SK-N-SH treated with all-trans-retinoic acid at 6 μM for 48 hours (cell line): ENCODE results near the gene HS1BP3.

Experiments
- ATAC-seq: fragments of 200-7000 bp; cut with Tn5 transposase; 3 replicates; pipeline ENCODE4 v1.9.1; 2020; ENCODE audit warnings: mild to moderate bottlenecking, moderate library complexity
- ARNTL ChIP-seq: fragments of 450-650 bp; formaldehyde crosslinking; IDR thresholded peaks from 2 replicates; pipeline ENCODE4 v1.5.0; 2020; ENCODE audit warnings: low read depth, mild to moderate bottlenecking, moderate library complexity, borderline replicate concordance
- BACH2 ChIP-seq: fragments of 250-450 bp; sonication (Bioruptor Pico); IDR thresholded peaks from 2 replicates; pipeline ENCODE4 v1.9.0; 2021; ENCODE audit warnings: mild to moderate bottlenecking, borderline replicate concordance
- CSDC2 ChIP-seq: fragments of 250-450 bp; sonication (Bioruptor Pico); IDR thresholded peaks from 2 replicates; pipeline ENCODE4 v1.5.0; 2020; ENCODE audit warnings: mild to moderate bottlenecking, moderate library complexity
- ESRRG ChIP-seq: fragments of 250-450 bp; sonication (Bioruptor Pico); IDR thresholded peaks from 2 replicates; pipeline ENCODE4 v1.6.1; 2021; ENCODE audit warnings: mild to moderate bottlenecking
- GLIS3 ChIP-seq: fragments of 250-450 bp; sonication (Bioruptor Pico); IDR thresholded peaks from 2 replicates; pipeline ENCODE4 v1.5.0; 2020; ENCODE audit warnings: mild to moderate bottlenecking, moderate library complexity
- ISL1 ChIP-seq: fragments of 250-450 bp; sonication (Bioruptor Pico); IDR thresholded peaks from 2 replicates; pipeline ENCODE4 v2.1.2; 2022; ENCODE audit warnings: mild to moderate bottlenecking, moderate library complexity
- OSR1 ChIP-seq: fragments of 250-450 bp; sonication (Bioruptor Pico); IDR thresholded peaks from 2 replicates; pipeline ENCODE4 v1.8.0; 2022; ENCODE audit warnings: moderate library complexity, mild to moderate bottlenecking, inconsistent platforms
- PPARA ChIP-seq: fragments of 250-450 bp; sonication (Bioruptor Pico); IDR thresholded peaks from 2 replicates; pipeline ENCODE4 v1.5.0; 2020; ENCODE audit warnings: mild to moderate bottlenecking, borderline replicate concordance
- RARB ChIP-seq: fragments of 250-450 bp; sonication (Bioruptor Pico); IDR thresholded peaks from 2 replicates; pipeline ENCODE4 v1.8.0; 2021; ENCODE audit warnings: mild to moderate bottlenecking, moderate library complexity
- SNAI2 ChIP-seq: fragments of 250-450 bp; sonication (Bioruptor Pico); IDR thresholded peaks from 2 replicates; pipeline ENCODE4 v1.5.0; 2020; ENCODE audit warnings: mild to moderate bottlenecking, moderate library complexity
- TCF4 ChIP-seq: fragments of 250-450 bp; sonication (Bioruptor Pico); IDR thresholded peaks from 2 replicates; pipeline ENCODE4 v1.8.0; 2021; ENCODE audit warnings: mild to moderate bottlenecking, moderate library complexity, borderline replicate concordance
- TOX ChIP-seq: fragments of 250-450 bp; sonication (Bioruptor Pico); IDR thresholded peaks from 2 replicates; pipeline ENCODE4 v1.8.0; 2021; ENCODE audit warnings: mild to moderate bottlenecking, moderate library complexity, borderline replicate concordance
- ZC3H10 ChIP-seq: fragments of 250-450 bp; sonication (Bioruptor Pico); IDR thresholded peaks from 2 replicates; pipeline ENCODE4 v1.5.1; 2021; ENCODE audit warnings: mild to moderate bottlenecking, moderate library complexity
- ZFP3 ChIP-seq: fragments of 250-450 bp; sonication (Bioruptor Pico); IDR thresholded peaks from 2 replicates; pipeline ENCODE4 v1.5.0; 2020; ENCODE audit warnings: mild to moderate bottlenecking, moderate library complexity
- ZFP30 ChIP-seq: fragments of 450-650 bp; formaldehyde crosslinking; IDR thresholded peaks from 2 replicates; pipeline ENCODE4 v1.5.0; 2022; ENCODE audit warnings: mild to moderate bottlenecking, moderate library complexity
- ZNF565 ChIP-seq: fragments of 450-650 bp; formaldehyde crosslinking; conservative IDR thresholded peaks from 2 replicates; pipeline ENCODE4 v1.5.0; 2020; ENCODE audit warnings: low read depth, mild to moderate bottlenecking, moderate library complexity
- ZNF70 ChIP-seq: fragments of 450-650 bp; formaldehyde crosslinking; IDR thresholded peaks from 2 replicates; pipeline ENCODE4 v1.5.0; 2020; ENCODE audit warnings: mild to moderate bottlenecking, moderate library complexity
- ZNF8 ChIP-seq: fragments of 450-650 bp; formaldehyde crosslinking; IDR thresholded peaks from 2 replicates; pipeline ENCODE4 v1.5.0; 2020; ENCODE audit warnings: mild to moderate bottlenecking, moderate library complexity
- TF ChIP-seq, protein P1 (sequence below): fragments of 250-450 bp; sonication (Bioruptor Pico); IDR thresholded peaks from 2 replicates; pipeline ENCODE4 v1.8.0; 2021; ENCODE audit warnings: low read depth, mild to moderate bottlenecking, moderate library complexity, borderline replicate concordance
- TF ChIP-seq, protein P2 (sequence below): fragments of 250-450 bp; sonication (Bioruptor Pico); IDR thresholded peaks from 2 replicates; pipeline ENCODE4 v1.5.1; 2020; ENCODE audit warnings: low read depth, mild to moderate bottlenecking, moderate library complexity
- TF ChIP-seq, protein P3 (sequence below): fragments of 250-450 bp; sonication (Bioruptor Pico); IDR thresholded peaks from 2 replicates; pipeline ENCODE4 v1.5.0; 2020; ENCODE audit warnings: mild to moderate bottlenecking, moderate library complexity
- TF ChIP-seq, protein P4 (sequence below): fragments of 250-450 bp; sonication (Bioruptor Pico); IDR thresholded peaks from 2 replicates; pipeline ENCODE4 v1.5.1; 2021; ENCODE audit warnings: mild to moderate bottlenecking, moderate library complexity
- TF ChIP-seq, protein P5 (sequence below): fragments of 250-450 bp; sonication (Bioruptor Pico); IDR thresholded peaks from 2 replicates; pipeline ENCODE4 v1.8.0; 2020; ENCODE audit warnings: mild to moderate bottlenecking, moderate library complexity, borderline replicate concordance

HS1BP3 gene, protein sequence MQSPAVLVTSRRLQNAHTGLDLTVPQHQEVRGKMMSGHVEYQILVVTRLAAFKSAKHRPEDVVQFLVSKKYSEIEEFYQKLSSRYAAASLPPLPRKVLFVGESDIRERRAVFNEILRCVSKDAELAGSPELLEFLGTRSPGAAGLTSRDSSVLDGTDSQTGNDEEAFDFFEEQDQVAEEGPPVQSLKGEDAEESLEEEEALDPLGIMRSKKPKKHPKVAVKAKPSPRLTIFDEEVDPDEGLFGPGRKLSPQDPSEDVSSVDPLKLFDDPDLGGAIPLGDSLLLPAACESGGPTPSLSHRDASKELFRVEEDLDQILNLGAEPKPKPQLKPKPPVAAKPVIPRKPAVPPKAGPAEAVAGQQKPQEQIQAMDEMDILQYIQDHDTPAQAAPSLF

DNA sequence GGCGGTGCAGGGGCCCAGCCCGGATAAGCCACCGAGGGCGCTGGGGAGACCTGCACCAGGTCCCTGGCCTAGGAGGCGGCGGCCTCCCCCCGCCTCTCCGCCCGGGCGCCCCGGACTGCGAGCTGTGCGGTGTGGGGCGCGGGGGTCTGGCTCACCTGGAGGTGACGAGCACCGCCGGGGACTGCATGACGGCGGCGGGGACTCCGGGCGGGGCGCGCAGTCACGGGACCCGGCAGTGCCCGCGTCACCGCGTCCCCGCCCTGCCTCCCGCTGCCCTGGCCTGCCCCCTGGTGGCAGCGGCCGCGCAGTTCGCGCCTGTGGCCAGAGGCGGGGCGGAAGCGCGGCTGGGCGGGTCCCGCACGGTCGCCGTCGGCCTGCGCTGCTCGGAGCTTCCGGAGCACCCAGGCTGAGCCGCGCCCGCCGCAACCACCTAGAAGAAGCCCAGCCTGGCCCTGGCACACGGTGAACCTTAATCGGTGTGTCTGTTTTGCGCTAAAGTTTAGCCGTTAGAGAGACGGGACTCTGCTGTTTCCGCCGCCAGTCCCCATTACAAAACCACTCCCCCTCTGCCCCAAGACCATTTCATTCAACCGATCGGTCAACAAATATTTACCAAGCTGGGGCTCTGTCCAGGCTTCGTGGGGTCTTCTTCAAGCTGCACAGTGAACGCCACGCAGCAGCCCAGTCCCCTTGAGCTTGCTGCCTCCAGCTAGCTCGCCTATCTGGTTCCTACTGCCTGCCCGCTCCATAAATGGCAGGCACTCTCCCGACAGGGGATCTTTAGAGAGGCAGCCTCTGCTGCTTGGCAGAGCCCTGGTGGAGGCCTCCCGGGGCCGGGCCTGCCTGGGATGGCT lies at the start of gene HS1BP3:
Gene HS1BP3 (minus strand): TSS at position 222 of the 854 bp plus-strand sequence. CDS start 35 bp downstream, at position 187.
- TF ChIP-seq PPARA (CRISPR knock-in tag) = no peak
- TF ChIP-seq CSDC2 (CRISPR knock-in tag) = no peak; the same call in 1 of the 2 replicates
- no peak for TF ChIP-seq ARNTL (CRISPR knock-in tag)
- no peak for TF ChIP-seq ESRRG
- no peak for TF ChIP-seq ZNF565 (CRISPR knock-in tag)
- peak; percentile 37; the same call in 1 of the 2 replicates for TF ChIP-seq ZNF70 (CRISPR knock-in tag)
- no peak for TF ChIP-seq ISL1 (CRISPR knock-in tag)
- TF ChIP-seq, protein P1, sequence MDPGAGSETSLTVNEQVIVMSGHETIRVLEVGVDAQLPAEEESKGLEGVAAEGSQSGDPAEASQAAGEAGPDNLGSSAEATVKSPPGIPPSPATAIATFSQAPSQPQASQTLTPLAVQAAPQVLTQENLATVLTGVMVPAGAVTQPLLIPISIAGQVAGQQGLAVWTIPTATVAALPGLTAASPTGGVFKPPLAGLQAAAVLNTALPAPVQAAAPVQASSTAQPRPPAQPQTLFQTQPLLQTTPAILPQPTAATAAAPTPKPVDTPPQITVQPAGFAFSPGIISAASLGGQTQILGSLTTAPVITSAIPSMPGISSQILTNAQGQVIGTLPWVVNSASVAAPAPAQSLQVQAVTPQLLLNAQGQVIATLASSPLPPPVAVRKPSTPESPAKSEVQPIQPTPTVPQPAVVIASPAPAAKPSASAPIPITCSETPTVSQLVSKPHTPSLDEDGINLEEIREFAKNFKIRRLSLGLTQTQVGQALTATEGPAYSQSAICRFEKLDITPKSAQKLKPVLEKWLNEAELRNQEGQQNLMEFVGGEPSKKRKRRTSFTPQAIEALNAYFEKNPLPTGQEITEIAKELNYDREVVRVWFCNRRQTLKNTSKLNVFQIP (CRISPR knock-in tag) = no peak
- TF ChIP-seq, protein P2, sequence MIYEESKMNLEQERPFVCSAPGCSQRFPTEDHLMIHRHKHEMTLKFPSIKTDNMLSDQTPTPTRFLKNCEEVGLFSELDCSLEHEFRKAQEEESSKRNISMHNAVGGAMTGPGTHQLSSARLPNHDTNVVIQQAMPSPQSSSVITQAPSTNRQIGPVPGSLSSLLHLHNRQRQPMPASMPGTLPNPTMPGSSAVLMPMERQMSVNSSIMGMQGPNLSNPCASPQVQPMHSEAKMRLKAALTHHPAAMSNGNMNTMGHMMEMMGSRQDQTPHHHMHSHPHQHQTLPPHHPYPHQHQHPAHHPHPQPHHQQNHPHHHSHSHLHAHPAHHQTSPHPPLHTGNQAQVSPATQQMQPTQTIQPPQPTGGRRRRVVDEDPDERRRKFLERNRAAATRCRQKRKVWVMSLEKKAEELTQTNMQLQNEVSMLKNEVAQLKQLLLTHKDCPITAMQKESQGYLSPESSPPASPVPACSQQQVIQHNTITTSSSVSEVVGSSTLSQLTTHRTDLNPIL (CRISPR knock-in tag) = no peak
- 0 out of 2 replicates have a peak, but pooled peaks have one; percentile 17 for TF ChIP-seq GLIS3 (CRISPR knock-in tag)
- TF ChIP-seq, protein P3, sequence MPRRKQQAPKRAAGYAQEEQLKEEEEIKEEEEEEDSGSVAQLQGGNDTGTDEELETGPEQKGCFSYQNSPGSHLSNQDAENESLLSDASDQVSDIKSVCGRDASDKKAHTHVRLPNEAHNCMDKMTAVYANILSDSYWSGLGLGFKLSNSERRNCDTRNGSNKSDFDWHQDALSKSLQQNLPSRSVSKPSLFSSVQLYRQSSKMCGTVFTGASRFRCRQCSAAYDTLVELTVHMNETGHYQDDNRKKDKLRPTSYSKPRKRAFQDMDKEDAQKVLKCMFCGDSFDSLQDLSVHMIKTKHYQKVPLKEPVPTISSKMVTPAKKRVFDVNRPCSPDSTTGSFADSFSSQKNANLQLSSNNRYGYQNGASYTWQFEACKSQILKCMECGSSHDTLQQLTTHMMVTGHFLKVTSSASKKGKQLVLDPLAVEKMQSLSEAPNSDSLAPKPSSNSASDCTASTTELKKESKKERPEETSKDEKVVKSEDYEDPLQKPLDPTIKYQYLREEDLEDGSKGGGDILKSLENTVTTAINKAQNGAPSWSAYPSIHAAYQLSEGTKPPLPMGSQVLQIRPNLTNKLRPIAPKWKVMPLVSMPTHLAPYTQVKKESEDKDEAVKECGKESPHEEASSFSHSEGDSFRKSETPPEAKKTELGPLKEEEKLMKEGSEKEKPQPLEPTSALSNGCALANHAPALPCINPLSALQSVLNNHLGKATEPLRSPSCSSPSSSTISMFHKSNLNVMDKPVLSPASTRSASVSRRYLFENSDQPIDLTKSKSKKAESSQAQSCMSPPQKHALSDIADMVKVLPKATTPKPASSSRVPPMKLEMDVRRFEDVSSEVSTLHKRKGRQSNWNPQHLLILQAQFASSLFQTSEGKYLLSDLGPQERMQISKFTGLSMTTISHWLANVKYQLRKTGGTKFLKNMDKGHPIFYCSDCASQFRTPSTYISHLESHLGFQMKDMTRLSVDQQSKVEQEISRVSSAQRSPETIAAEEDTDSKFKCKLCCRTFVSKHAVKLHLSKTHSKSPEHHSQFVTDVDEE (CRISPR knock-in tag) = peak; percentile 16
- TF ChIP-seq TCF4 (CRISPR knock-in tag) = no peak
- no peak for TF ChIP-seq RARB (CRISPR knock-in tag)
- TF ChIP-seq ZC3H10 (CRISPR knock-in tag) = no peak
- TF ChIP-seq BACH2 (CRISPR knock-in tag) = 0 out of 2 replicates have a peak, but pooled peaks have one; percentile 44
- TF ChIP-seq ZFP3 = 0 out of 2 replicates have a peak, but pooled peaks have one; percentile 24
- 0 out of 2 replicates have a peak, but pooled peaks have one; percentile 61 for TF ChIP-seq SNAI2 (CRISPR knock-in tag)
- TF ChIP-seq, protein P4, sequence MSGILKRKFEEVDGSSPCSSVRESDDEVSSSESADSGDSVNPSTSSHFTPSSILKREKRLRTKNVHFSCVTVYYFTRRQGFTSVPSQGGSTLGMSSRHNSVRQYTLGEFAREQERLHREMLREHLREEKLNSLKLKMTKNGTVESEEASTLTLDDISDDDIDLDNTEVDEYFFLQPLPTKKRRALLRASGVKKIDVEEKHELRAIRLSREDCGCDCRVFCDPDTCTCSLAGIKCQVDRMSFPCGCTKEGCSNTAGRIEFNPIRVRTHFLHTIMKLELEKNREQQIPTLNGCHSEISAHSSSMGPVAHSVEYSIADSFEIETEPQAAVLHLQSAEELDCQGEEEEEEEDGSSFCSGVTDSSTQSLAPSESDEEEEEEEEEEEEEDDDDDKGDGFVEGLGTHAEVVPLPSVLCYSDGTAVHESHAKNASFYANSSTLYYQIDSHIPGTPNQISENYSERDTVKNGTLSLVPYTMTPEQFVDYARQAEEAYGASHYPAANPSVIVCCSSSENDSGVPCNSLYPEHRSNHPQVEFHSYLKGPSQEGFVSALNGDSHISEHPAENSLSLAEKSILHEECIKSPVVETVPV (CRISPR knock-in tag) = no peak
- TF ChIP-seq ZNF8 (CRISPR knock-in tag) = no peak
- TF ChIP-seq ZFP30 = no peak
- no peak for TF ChIP-seq OSR1
- TF ChIP-seq TOX (CRISPR knock-in tag) = no peak
- TF ChIP-seq, protein P5, sequence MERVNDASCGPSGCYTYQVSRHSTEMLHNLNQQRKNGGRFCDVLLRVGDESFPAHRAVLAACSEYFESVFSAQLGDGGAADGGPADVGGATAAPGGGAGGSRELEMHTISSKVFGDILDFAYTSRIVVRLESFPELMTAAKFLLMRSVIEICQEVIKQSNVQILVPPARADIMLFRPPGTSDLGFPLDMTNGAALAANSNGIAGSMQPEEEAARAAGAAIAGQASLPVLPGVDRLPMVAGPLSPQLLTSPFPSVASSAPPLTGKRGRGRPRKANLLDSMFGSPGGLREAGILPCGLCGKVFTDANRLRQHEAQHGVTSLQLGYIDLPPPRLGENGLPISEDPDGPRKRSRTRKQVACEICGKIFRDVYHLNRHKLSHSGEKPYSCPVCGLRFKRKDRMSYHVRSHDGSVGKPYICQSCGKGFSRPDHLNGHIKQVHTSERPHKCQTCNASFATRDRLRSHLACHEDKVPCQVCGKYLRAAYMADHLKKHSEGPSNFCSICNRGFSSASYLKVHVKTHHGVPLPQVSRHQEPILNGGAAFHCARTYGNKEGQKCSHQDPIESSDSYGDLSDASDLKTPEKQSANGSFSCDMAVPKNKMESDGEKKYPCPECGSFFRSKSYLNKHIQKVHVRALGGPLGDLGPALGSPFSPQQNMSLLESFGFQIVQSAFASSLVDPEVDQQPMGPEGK = no peak
- TF ChIP-seq, all 23 proteins: peak for 6
- peak; percentile 96 for ATAC-seq
